ENCODE results near the gene HDAC1.

- TF ChIP-seq EZH2 (IDR thresholded peaks at IDR 0.05; ENCODE audit: borderline replicate concordance, low read length): no peak
- TF ChIP-seq, protein P1, sequence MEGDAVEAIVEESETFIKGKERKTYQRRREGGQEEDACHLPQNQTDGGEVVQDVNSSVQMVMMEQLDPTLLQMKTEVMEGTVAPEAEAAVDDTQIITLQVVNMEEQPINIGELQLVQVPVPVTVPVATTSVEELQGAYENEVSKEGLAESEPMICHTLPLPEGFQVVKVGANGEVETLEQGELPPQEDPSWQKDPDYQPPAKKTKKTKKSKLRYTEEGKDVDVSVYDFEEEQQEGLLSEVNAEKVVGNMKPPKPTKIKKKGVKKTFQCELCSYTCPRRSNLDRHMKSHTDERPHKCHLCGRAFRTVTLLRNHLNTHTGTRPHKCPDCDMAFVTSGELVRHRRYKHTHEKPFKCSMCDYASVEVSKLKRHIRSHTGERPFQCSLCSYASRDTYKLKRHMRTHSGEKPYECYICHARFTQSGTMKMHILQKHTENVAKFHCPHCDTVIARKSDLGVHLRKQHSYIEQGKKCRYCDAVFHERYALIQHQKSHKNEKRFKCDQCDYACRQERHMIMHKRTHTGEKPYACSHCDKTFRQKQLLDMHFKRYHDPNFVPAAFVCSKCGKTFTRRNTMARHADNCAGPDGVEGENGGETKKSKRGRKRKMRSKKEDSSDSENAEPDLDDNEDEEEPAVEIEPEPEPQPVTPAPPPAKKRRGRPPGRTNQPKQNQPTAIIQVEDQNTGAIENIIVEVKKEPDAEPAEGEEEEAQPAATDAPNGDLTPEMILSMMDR (conservative IDR thresholded peaks at IDR 0.05 in 1 of 2, IDR thresholded peaks at IDR 0.05 in 1 of 2; ENCODE audit: extremely low read depth in 1 of 2, insufficient read depth in 1 of 2, low read depth in 1 of 2, low read length in 2 of 2): no peak
These were observed 38.8 kb downstream of the HDAC1 start for GRCh38 chr1:32330558-32331151.
